IMR-90 (cell line): ENCODE results near the gene VAMP4. TPM values are rescaled to one million over a fixed set of nuclear protein-coding genes. Genes with fewer than 3 reads are reported as not detected.
A peak's percentile ranks its signal among the peaks of the same experiment; 100 is the strongest.

ENCODE experiments used
- ATAC-seq: fragments of 200-7000 bp; cut with Tn5 transposase; 2 replicates; pipeline ENCODE4 v1.9.1; 2020; ENCODE audit warnings: low read depth, mild to moderate bottlenecking, moderate library complexity
- BruUV-seq: library from RNA; stranded (reverse); fragments of 400-500 nt; replicated peaks from 2 replicates; lab custom pipeline; 2021; lab: Mats Ljungman, UMichigan
- CTCF ChIA-PET: fragments of 300-600 bp; formaldehyde crosslinking; extraction: SDS; loops from one replicate; lab custom pipeline; 2021; ENCODE audit warnings: antibody characterized with exemption; lab: Yijun Ruan, JAX
- POLR2A ChIA-PET: fragments of 300-600 bp; sonication (Branson Sonifier 250); formaldehyde crosslinking; loops from one replicate; lab custom pipeline; 2022; ENCODE audit warnings: antibody characterized with exemption; ENCODE audit not compliant: unreplicated experiment; lab: Charles Lee
- DNase-seq: peaks from one replicate; pipeline ENCODE4 v3.0.0; 2013
- H2AFZ ChIP-seq: replicated peaks from 2 replicates; pipeline ENCODE3; 2013; ENCODE audit warnings: low read length, mild to moderate bottlenecking; ENCODE audit not compliant: poor library complexity
- H2AK5ac ChIP-seq: 2 replicates; pipeline ENCODE4 v1.6.1; 2013; ENCODE audit warnings: low read depth, low read length, inconsistent platforms
- H2AK9ac ChIP-seq: replicated peaks from 2 replicates; pipeline ENCODE3; 2013; ENCODE audit warnings: mild to moderate bottlenecking, low read depth, low read length, moderate library complexity; ENCODE audit not compliant: poor library complexity
- H2BK120ac ChIP-seq: 2 replicates; pipeline ENCODE4 v1.6.1; 2013; ENCODE audit warnings: low read depth, low read length, inconsistent platforms
- H2BK15ac ChIP-seq: 3 replicates; pipeline ENCODE4 v1.6.1; 2013; ENCODE audit warnings: low read depth, low read length, inconsistent platforms
- H2BK20ac ChIP-seq: 2 replicates; pipeline ENCODE4 v1.6.1; 2013; ENCODE audit warnings: low read depth, mild to moderate bottlenecking, inconsistent platforms, low read length, moderate library complexity
- H2BK5ac ChIP-seq: 2 replicates; pipeline ENCODE4 v1.6.1; 2013; ENCODE audit warnings: mild to moderate bottlenecking, low read depth, low read length, inconsistent platforms; ENCODE audit not compliant: poor library complexity, severe bottlenecking
- H3K14ac ChIP-seq: replicated peaks from 2 replicates; pipeline ENCODE4 v1.6.1; 2013; ENCODE audit warnings: low read depth, low read length, inconsistent platforms
- H3K18ac ChIP-seq: 2 replicates; pipeline ENCODE4 v1.6.1; 2013; ENCODE audit warnings: low read depth, low read length, control low read depth
- H3K23ac ChIP-seq: 2 replicates; pipeline ENCODE4 v1.6.1; 2013; ENCODE audit warnings: low read depth, low read length, inconsistent platforms
- H3K27ac ChIP-seq: 2 replicates; pipeline ENCODE4 v1.5.1; 2013; ENCODE audit warnings: mild to moderate bottlenecking, control low read depth, low read length; ENCODE audit not compliant: insufficient read depth
- H3K27me3 ChIP-seq: 2 replicates; pipeline ENCODE4 v1.6.1; 2013; ENCODE audit warnings: low read length; ENCODE audit not compliant: control insufficient read depth, insufficient read depth
- H3K36me3 ChIP-seq: 2 replicates; pipeline ENCODE4 v1.6.1; 2013; ENCODE audit warnings: low read length, mixed read lengths; ENCODE audit not compliant: control insufficient read depth, insufficient read depth
- H3K4ac ChIP-seq: 2 replicates; pipeline ENCODE4 v1.6.1; 2013; ENCODE audit warnings: low read depth, low read length, inconsistent platforms
- H3K4me1 ChIP-seq: 2 replicates; pipeline ENCODE4 v1.6.1; 2013; ENCODE audit warnings: low read length, mixed read lengths; ENCODE audit not compliant: control insufficient read depth, insufficient read depth
- H3K4me2 ChIP-seq: 2 replicates; pipeline ENCODE4 v1.6.1; 2013; ENCODE audit warnings: low read depth, mild to moderate bottlenecking, control low read depth, low read length, moderate library complexity
- H3K4me3 ChIP-seq: 2 replicates; pipeline ENCODE4 v1.5.1; 2013; ENCODE audit warnings: low read depth, mild to moderate bottlenecking, control low read depth, low read length, moderate library complexity; ENCODE audit not compliant: insufficient read depth
- H3K56ac ChIP-seq: 2 replicates; pipeline ENCODE4 v1.6.1; 2013; ENCODE audit warnings: low read length, inconsistent platforms; ENCODE audit not compliant: insufficient read depth; ENCODE audit errors: extremely low read depth
- H3K79me1 ChIP-seq, 2 experiments: 2 replicates each; pipeline ENCODE4 v1.6.1; 2013; ENCODE audit warnings: low read length in 2 of 2, inconsistent platforms in 1 of 2, low read depth in 1 of 2
- H3K9ac ChIP-seq: 2 replicates; pipeline ENCODE4 v1.6.1; 2013; ENCODE audit warnings: low read depth, low read length, control low read depth
- H3K9me1 ChIP-seq: 2 replicates; pipeline ENCODE4 v1.6.1; 2013; ENCODE audit warnings: low read length, inconsistent platforms; ENCODE audit not compliant: insufficient read depth
- H3K9me3 ChIP-seq: 2 replicates; pipeline ENCODE4 v1.6.1; 2013; ENCODE audit warnings: low read length; ENCODE audit not compliant: control insufficient read depth, insufficient read depth
- H4K20me1 ChIP-seq: 2 replicates; pipeline ENCODE4 v1.6.1; 2013; ENCODE audit warnings: low read length, inconsistent platforms; ENCODE audit not compliant: insufficient read depth
- H4K5ac ChIP-seq: 2 replicates; pipeline ENCODE4 v1.6.1; 2013; ENCODE audit warnings: mild to moderate bottlenecking, low read depth, low read length, control low read depth
- H4K8ac ChIP-seq, 2 experiments: 2 replicates each; pipeline ENCODE4 v1.6.1; 2013; ENCODE audit warnings: low read depth in 2 of 2, low read length in 2 of 2, control low read depth in 1 of 2, inconsistent platforms in 1 of 2
- H4K91ac ChIP-seq: 2 replicates; pipeline ENCODE4 v1.6.1; 2013; ENCODE audit warnings: low read depth, low read length, inconsistent platforms; ENCODE audit not compliant: insufficient read depth
- CHD1 ChIP-seq: IDR thresholded peaks from 2 replicates; pipeline ENCODE4 v1.6.1; 2012; ENCODE audit warnings: low read depth, low read length, improper control_type of control experiment
- MAFK ChIP-seq: IDR thresholded peaks from 2 replicates; pipeline ENCODE4 v1.6.1; 2012; ENCODE audit warnings: low read depth, low read length, improper control_type of control experiment
- NFE2L2 ChIP-seq: fragments of 150-350 bp; IDR thresholded peaks from 2 replicates; pipeline ENCODE4 v1.6.1; 2016; ENCODE audit warnings: low read depth, mild to moderate bottlenecking, low read length
- POLR2A ChIP-seq: IDR thresholded peaks from 2 replicates; pipeline ENCODE4 v1.6.1; 2012; ENCODE audit warnings: mild to moderate bottlenecking, low read depth, low read length
- RCOR1 ChIP-seq: IDR thresholded peaks from 2 replicates; pipeline ENCODE4 v1.6.1; 2012; ENCODE audit warnings: mild to moderate bottlenecking, low read length, improper control_type of control experiment; ENCODE audit not compliant: insufficient replicate concordance
- RFX5 ChIP-seq: IDR thresholded peaks from 2 replicates; pipeline ENCODE4 v1.8.0; 2012; ENCODE audit warnings: low read depth, mild to moderate bottlenecking, low read length, moderate library complexity
- WGBS, 2 experiments: methylation state at CpG; one replicate each; pipeline versions ENCODE4 v1.1.5 to v1.1.7; 2013; ENCODE audit warnings: missing lambda C conversion rate in 2 of 2; ENCODE audit not compliant: insufficient read length in 1 of 2; ENCODE audit errors: extremely low coverage in 2 of 2; 5-methylcytosine and 5-hydroxymethylcytosine counted together
- dilution Hi-C: fragments of 300-500 bp; cut with HindIII; formaldehyde crosslinking; loops from one replicate; pipeline ENCODE4 v1.14.3; 2018; ENCODE audit warnings: low sequenced_read_pairs; ENCODE audit not compliant: unreplicated experiment
- in situ Hi-C: fragments of 300-500 bp; cut with MboI; formaldehyde crosslinking; loops from 3 replicates; pipeline ENCODE4 v1.14.3; 2019; ENCODE audit warnings: low sequenced_read_pairs, inconsistent platforms, mixed read lengths
- intact Hi-C: fragments of 100-400 bp; cut with micrococcal nuclease; formaldehyde crosslinking; loops from 2 replicates; pipeline ENCODE4 v1.10.0; 2022
- polyA plus RNA-seq, 3 experiments: library from polyadenylated mRNA; depleted of rRNA; stranded (reverse); fragments of >200 nt; gene quantifications; 2 replicates each; pipeline ENCODE4 v1.2.3, GENCODE V29; 2012; ENCODE audit warnings: low replicate concordance in 1 of 3
- total RNA-seq: library from RNA; depleted of rRNA; stranded (reverse); fragments of >200 nt; gene quantifications from 2 replicates; pipeline ENCODE4 v1.2.3, GENCODE V29; 2012
- TF ChIP-seq, protein P1 (sequence below): fragments of 150-350 bp; IDR thresholded peaks from 2 replicates; pipeline ENCODE4 v1.6.1; 2016; ENCODE audit warnings: low read depth, mild to moderate bottlenecking, low read length, moderate library complexity, borderline replicate concordance

VAMP4 gene
- total and polyA plus RNA-seq, 2 of the 4 experiments (the other 2 are of a cell fraction): 3.4 to 5.4 TPM

DNA sequence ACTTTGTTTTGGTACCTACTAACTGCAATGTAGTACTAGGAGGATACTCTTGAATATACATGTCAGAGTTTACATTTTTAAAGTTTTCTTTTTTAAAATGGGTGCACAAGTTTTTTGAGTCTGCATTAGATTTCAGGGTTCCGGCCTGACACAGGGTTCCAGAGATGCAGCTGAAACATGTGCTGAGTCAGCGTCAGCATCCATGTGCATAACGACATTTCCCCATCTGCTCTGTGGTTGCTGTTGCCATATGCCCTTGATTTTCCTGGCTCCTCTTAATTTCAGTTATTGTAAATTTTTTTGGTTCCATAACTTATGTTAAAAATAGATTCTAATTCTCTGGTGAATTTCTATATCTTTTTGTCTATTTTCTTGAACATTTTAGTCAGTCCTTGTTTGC is 27.3 kb upstream of the VAMP4 start:
- no peak overlapping the region for H3K27ac ChIP-seq
- WGBS, 2 experiments: no CpG with 5 or more reads among the region's 3 CpGs
- ChIA-PET CTCF (no interaction called here), POLR2A (interaction anchor here (0.6 kb wide), 1 partner anchor 15 kb away, joined by 3 read pairs; no protein-coding TSS in a partner anchor)
- no peak overlapping the region for H3K18ac ChIP-seq
- H3K4me3 ChIP-seq: no peak overlapping the region
- H3K4me2 ChIP-seq: no peak overlapping the region
- no peak overlapping the region for H4K8ac ChIP-seq
- H2BK15ac ChIP-seq: no peak overlapping the region
- ATAC-seq: no peak
- H4K20me1 ChIP-seq: no peaks in the 10 kb centered on the region
- no peak overlapping the region for H2AK5ac ChIP-seq
- no peak overlapping the region for H2BK120ac ChIP-seq
- TF ChIP-seq MAFK: peak; percentile 90
- no peak for TF ChIP-seq CHD1
- TF ChIP-seq, protein P1, sequence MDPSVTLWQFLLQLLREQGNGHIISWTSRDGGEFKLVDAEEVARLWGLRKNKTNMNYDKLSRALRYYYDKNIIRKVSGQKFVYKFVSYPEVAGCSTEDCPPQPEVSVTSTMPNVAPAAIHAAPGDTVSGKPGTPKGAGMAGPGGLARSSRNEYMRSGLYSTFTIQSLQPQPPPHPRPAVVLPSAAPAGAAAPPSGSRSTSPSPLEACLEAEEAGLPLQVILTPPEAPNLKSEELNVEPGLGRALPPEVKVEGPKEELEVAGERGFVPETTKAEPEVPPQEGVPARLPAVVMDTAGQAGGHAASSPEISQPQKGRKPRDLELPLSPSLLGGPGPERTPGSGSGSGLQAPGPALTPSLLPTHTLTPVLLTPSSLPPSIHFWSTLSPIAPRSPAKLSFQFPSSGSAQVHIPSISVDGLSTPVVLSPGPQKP: no peak
- no peak for TF ChIP-seq NFE2L2
- no peak for TF ChIP-seq POLR2A
- no peak for TF ChIP-seq RFX5
- TF ChIP-seq RCOR1: no peak
- no peak overlapping the region for H2AFZ ChIP-seq
- no peak overlapping the region for H3K56ac ChIP-seq
- H3K79me1 ChIP-seq: no peaks in the 10 kb centered on the region
- H3K36me3 ChIP-seq: no peaks in the 10 kb centered on the region
- no peaks in the 10 kb centered on the region for H3K9me3 ChIP-seq
- no peak overlapping the region for H4K5ac ChIP-seq
- no TSS peak for BruUV-seq
- H3K4me1 ChIP-seq: no peaks in the 10 kb centered on the region; the same call in 1 of the 2 replicates
- H3K23ac ChIP-seq: no peak overlapping the region
- no peak for DNase-seq
- no peaks in the 10 kb centered on the region for H3K9me1 ChIP-seq
- in situ Hi-C loops (no loop called here), intact Hi-C loops (no loop called here), dilution Hi-C loops (no loop called here)
- H4K91ac ChIP-seq: no peak overlapping the region
- no peak overlapping the region for H3K4ac ChIP-seq
- H3K14ac ChIP-seq: no peak overlapping the region
- no peak overlapping the region for H3K9ac ChIP-seq
- no peak overlapping the region for H2AK9ac ChIP-seq
- H2BK20ac ChIP-seq: no peak overlapping the region
- no peaks in the 10 kb centered on the region for H3K27me3 ChIP-seq
- no peak overlapping the region for H2BK5ac ChIP-seq
